Measurements from ENCODE around the gene CRHR1.

CRHR1 gene

GRCh38 chr17:45823598-45823997 is 39.5 kb downstream of the CRHR1 start:
- Histone ChIP-seq H3K4me3 (replicated peaks; ENCODE audit: insufficient read depth, low read length) (no peak overlapping the region), H3K27ac (replicated peaks) (no peak overlapping the region), H3K27me3 (ENCODE audit: insufficient read depth, poor library complexity, severe bottlenecking) (no peaks in the 10 kb centered on the region)
- TF ChIP-seq CTCF (IDR thresholded peaks at IDR 0.05; ENCODE audit: insufficient read depth, low read length) = no peak
- TF ChIP-seq SPI1 (IDR thresholded peaks at IDR 0.05; ENCODE audit: borderline replicate concordance, low read depth) = no peak
- TF ChIP-seq, protein P1, sequence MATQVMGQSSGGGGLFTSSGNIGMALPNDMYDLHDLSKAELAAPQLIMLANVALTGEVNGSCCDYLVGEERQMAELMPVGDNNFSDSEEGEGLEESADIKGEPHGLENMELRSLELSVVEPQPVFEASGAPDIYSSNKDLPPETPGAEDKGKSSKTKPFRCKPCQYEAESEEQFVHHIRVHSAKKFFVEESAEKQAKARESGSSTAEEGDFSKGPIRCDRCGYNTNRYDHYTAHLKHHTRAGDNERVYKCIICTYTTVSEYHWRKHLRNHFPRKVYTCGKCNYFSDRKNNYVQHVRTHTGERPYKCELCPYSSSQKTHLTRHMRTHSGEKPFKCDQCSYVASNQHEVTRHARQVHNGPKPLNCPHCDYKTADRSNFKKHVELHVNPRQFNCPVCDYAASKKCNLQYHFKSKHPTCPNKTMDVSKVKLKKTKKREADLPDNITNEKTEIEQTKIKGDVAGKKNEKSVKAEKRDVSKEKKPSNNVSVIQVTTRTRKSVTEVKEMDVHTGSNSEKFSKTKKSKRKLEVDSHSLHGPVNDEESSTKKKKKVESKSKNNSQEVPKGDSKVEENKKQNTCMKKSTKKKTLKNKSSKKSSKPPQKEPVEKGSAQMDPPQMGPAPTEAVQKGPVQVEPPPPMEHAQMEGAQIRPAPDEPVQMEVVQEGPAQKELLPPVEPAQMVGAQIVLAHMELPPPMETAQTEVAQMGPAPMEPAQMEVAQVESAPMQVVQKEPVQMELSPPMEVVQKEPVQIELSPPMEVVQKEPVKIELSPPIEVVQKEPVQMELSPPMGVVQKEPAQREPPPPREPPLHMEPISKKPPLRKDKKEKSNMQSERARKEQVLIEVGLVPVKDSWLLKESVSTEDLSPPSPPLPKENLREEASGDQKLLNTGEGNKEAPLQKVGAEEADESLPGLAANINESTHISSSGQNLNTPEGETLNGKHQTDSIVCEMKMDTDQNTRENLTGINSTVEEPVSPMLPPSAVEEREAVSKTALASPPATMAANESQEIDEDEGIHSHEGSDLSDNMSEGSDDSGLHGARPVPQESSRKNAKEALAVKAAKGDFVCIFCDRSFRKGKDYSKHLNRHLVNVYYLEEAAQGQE (IDR thresholded peaks at IDR 0.05; ENCODE audit: insufficient replicate concordance, low read depth) = no peak
- no peak for TF ChIP-seq POLR2AphosphoS5 (IDR thresholded peaks at IDR 0.05; ENCODE audit: low read depth)
- TF ChIP-seq GABPA (IDR thresholded peaks at IDR 0.05; ENCODE audit: low read depth) = no peak
- no peak for DNase-seq (ENCODE audit: low read depth in 1 of 2, low spot score in 1 of 2)

GRCh38 chr17:45824475-45824874 is 40.4 kb downstream of the CRHR1 start:
- Histone ChIP-seq H3K27ac (replicated peaks) (no peak overlapping the region), H3K4me3 (replicated peaks; ENCODE audit: insufficient read depth, low read length) (no peak overlapping the region), H3K27me3 (ENCODE audit: insufficient read depth, poor library complexity, severe bottlenecking) (no peaks in the 10 kb centered on the region)
- DNase-seq (ENCODE audit: low read depth in 1 of 2, low spot score in 1 of 2) = no peak
- TF ChIP-seq CTCF (IDR thresholded peaks at IDR 0.05; ENCODE audit: insufficient read depth, low read length) (no peak), SPI1 (IDR thresholded peaks at IDR 0.05; ENCODE audit: borderline replicate concordance, low read depth) (no peak), POLR2AphosphoS5 (IDR thresholded peaks at IDR 0.05; ENCODE audit: low read depth) (no peak), GABPA (IDR thresholded peaks at IDR 0.05; ENCODE audit: low read depth) (no peak)
- TF ChIP-seq, protein P1 (IDR thresholded peaks at IDR 0.05; ENCODE audit: insufficient replicate concordance, low read depth) = no peak

- no peak overlapping the region for H3K4me3 ChIP-seq (replicated peaks; ENCODE audit: insufficient read depth, low read length)
- no peak for DNase-seq (ENCODE audit: low read depth in 1 of 2, low spot score in 1 of 2)
- no peak for TF ChIP-seq SPI1 (IDR thresholded peaks at IDR 0.05; ENCODE audit: borderline replicate concordance, low read depth)
- no peak overlapping the region for H3K27ac ChIP-seq (replicated peaks)
- no peaks in the 10 kb centered on the region for H3K27me3 ChIP-seq (ENCODE audit: insufficient read depth, poor library complexity, severe bottlenecking)
Observed at GRCh38 chr17:45824901-45825492, 40.9 kb downstream of the CRHR1 start.

- H3K4me3 ChIP-seq (replicated peaks; ENCODE audit: insufficient read depth, low read length) = no peak overlapping the region
- DNase-seq (ENCODE audit: low read depth in 1 of 2, low spot score in 1 of 2) = no peak
- H3K27ac ChIP-seq (replicated peaks) = no peak overlapping the region
- TF ChIP-seq, protein P1 (IDR thresholded peaks at IDR 0.05; ENCODE audit: insufficient replicate concordance, low read depth) = no peak
- TF ChIP-seq SPI1 (IDR thresholded peaks at IDR 0.05; ENCODE audit: borderline replicate concordance, low read depth) (no peak), POLR2AphosphoS5 (IDR thresholded peaks at IDR 0.05; ENCODE audit: low read depth) (no peak), GABPA (IDR thresholded peaks at IDR 0.05; ENCODE audit: low read depth) (no peak), CTCF (IDR thresholded peaks at IDR 0.05; ENCODE audit: insufficient read depth, low read length) (no peak)
- H3K27me3 ChIP-seq (ENCODE audit: insufficient read depth, poor library complexity, severe bottlenecking) = no peaks in the 10 kb centered on the region
Observed at GRCh38 chr17:45825792-45826191, 41.7 kb downstream of the CRHR1 start.

Measured in HL-60 (cell line).